GM18498 (cell line): ENCODE results near the gene LSM2.

Experiments used
- ATAC-seq: cut with Tn5 transposase; IDR thresholded peaks from one replicate; pipeline ENCODE4 v1.9.1; 2021; ENCODE audit warnings: mild to moderate bottlenecking, moderate library complexity; ENCODE audit not compliant: unreplicated experiment

LSM2 gene

DNA sequence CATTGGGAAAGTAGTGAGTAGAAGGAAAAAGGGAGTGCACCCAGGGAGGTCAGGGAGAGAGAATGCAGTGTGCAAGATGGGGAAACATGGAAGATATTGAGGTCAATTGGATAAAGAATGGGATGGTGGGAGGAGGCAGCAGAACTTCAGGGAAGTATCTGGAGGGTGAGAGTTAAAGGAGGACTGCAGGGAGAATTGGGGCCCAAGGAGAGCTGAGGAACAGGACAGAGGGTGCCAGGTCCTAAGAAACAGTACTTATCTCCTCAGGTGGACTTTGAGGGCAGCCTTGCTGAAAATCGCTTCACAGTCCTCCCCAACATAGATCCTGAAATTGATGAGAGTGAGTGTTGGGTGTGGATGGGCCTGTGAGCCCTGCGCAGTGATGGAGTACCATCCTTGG, 48.5 kb downstream of the LSM2 start:
- no peak for ATAC-seq

DNA sequence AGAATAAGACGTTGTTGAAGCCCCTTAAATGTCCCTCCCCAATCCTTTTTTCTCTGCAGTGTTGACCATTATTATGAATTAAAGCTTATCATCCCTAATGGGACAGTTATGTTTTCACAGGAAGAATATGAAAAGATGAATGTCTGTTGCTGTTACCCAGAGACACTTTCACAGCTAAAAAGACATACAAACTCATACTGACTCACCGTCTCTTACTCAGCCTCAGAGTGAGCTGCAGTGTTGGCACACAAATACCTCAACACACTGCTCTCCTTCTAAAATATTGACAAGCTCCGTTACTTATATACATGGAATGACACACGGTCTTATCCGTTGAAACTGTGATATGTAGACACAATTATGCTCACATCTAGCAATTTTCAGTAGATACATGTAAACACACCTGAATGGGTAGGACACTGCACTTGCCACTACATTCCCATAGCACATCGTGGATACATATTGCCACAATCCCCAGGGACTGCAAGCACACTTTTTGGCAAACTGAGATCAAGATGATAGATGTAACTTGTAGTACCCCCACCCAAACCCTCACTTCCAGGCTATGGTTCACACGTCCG, 53.9 kb downstream of the LSM2 start:
- no peak for ATAC-seq

GRCh38 chr6:31750411-31751022, 56.2 kb downstream of the LSM2 start:
- no peak for ATAC-seq

- no peak for ATAC-seq
These were observed 57.3 kb downstream of the LSM2 start for GRCh38 chr6:31749301-31750036.
